SIG-M5 treated with dmso at 0.1 percent for 504 hours (cell line): Measurements from ENCODE around the gene NAT8L.
"Not testable (repeated sequence)": the region's sequence is repeated elsewhere in the genome, so short reads cannot be mapped to it uniquely, and the experiment has no call there.

Experiments
- DNase-seq: peaks from one replicate; lab custom pipeline; 2025; ENCODE audit not compliant: unreplicated experiment; lab: John Stamatoyannopoulos, UW

NAT8L gene

GRCh38 chr4:2059046-2059725, at the start of gene NAT8L:
TSS of gene NAT8L (plus strand) at chr4:2059327. CDS start at chr4:2059512, 185 bp downstream.
- peak; percentile 60 for DNase-seq

- DNase-seq, result peak; percentile 67
These were observed 49.4 kb upstream of the NAT8L start for GRCh38 chr4:2009651-2010233.

- DNase-seq, result peak; percentile 64
These were observed 47.5 kb upstream of the NAT8L start for GRCh38 chr4:2011583-2011982.

- no peak for DNase-seq
These were observed 44.1 kb upstream of the NAT8L start for GRCh38 chr4:2015008-2015407.

- not testable (repeated sequence) for DNase-seq
These were observed 37.6 kb upstream of the NAT8L start for GRCh38 chr4:2021358-2022018.

- DNase-seq, result no peak
These were observed 34.4 kb upstream of the NAT8L start for GRCh38 chr4:2024683-2025082.

- no peak for DNase-seq
These were observed 33.3 kb upstream of the NAT8L start for GRCh38 chr4:2025817-2026216.

GRCh38 chr4:2027120-2027519, 32.0 kb upstream of the NAT8L start:
- not testable (repeated sequence) for DNase-seq

- not testable (repeated sequence) for DNase-seq
These were observed 28.0 kb upstream of the NAT8L start for GRCh38 chr4:2031161-2031560.

GRCh38 chr4:2036327-2036726, 22.8 kb upstream of the NAT8L start:
- DNase-seq, result no peak

GRCh38 chr4:2036866-2037265, 22.3 kb upstream of the NAT8L start:
- DNase-seq, result peak; percentile 25

GRCh38 chr4:2040391-2041238, 18.5 kb upstream of the NAT8L start:
- no peak for DNase-seq

- DNase-seq, result peak; percentile 48
These were observed 17.6 kb upstream of the NAT8L start for GRCh38 chr4:2041239-2042130.

GRCh38 chr4:2042204-2042946, 16.8 kb upstream of the NAT8L start:
- no peak for DNase-seq

GRCh38 chr4:2042947-2043395, 16.2 kb upstream of the NAT8L start:
- no peak for DNase-seq

GRCh38 chr4:2043396-2044118, 15.6 kb upstream of the NAT8L start:
- DNase-seq, result no peak

GRCh38 chr4:2044119-2044485, 15.0 kb upstream of the NAT8L start:
- no peak for DNase-seq

GRCh38 chr4:2044542-2045517, 14.3 kb upstream of the NAT8L start:
- DNase-seq, result no peak
